Parathyroid adenoma (tissue), 2 donors: ENCODE measurements around the gene BACE2.

Experiments used
- H2AFZ ChIP-seq: fragments of 300-600 bp; sonication (generic); one replicate; pipeline ENCODE4 v1.7.0; 2017; ENCODE audit warnings: antibody characterized with exemption, mild to moderate bottlenecking
- H3K27ac ChIP-seq: fragments of 300-600 bp; sonication (generic); one replicate; pipeline ENCODE4 v1.7.0; 2017
- H3K27me3 ChIP-seq: fragments of 300-600 bp; sonication (generic); one replicate; pipeline ENCODE4 v1.7.0; 2017; ENCODE audit warnings: low read length; ENCODE audit not compliant: control insufficient read depth, insufficient read depth
- H3K36me3 ChIP-seq: fragments of 300-600 bp; sonication (generic); one replicate; pipeline ENCODE4 v1.7.0; 2017; ENCODE audit warnings: low read length; ENCODE audit not compliant: control insufficient read depth, insufficient read depth
- H3K4me1 ChIP-seq: fragments of 300-600 bp; sonication (generic); one replicate; pipeline ENCODE4 v1.7.0; 2017; ENCODE audit warnings: control low read depth
- H3K4me2 ChIP-seq: fragments of 300-600 bp; sonication (generic); one replicate; pipeline ENCODE4 v1.7.0; 2017; ENCODE audit warnings: low read length
- H3K4me3 ChIP-seq: fragments of 300-600 bp; sonication (generic); one replicate; pipeline ENCODE4 v1.7.0; 2017; ENCODE audit warnings: low read depth, low read length
- H3K79me2 ChIP-seq: fragments of 300-600 bp; sonication (generic); one replicate; pipeline ENCODE4 v1.7.0; 2017; ENCODE audit warnings: control low read depth
- H3K9ac ChIP-seq: fragments of 300-600 bp; sonication (generic); one replicate; pipeline ENCODE4 v1.7.0; 2017; ENCODE audit warnings: mild to moderate bottlenecking
- H3K9me3 ChIP-seq: fragments of 300-600 bp; sonication (generic); one replicate; pipeline ENCODE4 v1.7.0; 2017; ENCODE audit warnings: low read length; ENCODE audit not compliant: control insufficient read depth
- CTCF ChIP-seq: fragments of 300-600 bp; sonication (generic); IDR thresholded peaks from one replicate; pipeline ENCODE4 v1.7.0; 2017; ENCODE audit warnings: antibody characterized with exemption, mild to moderate bottlenecking
- donor health status: primary hyperparathyroidism.

Gene BACE2

DNA sequence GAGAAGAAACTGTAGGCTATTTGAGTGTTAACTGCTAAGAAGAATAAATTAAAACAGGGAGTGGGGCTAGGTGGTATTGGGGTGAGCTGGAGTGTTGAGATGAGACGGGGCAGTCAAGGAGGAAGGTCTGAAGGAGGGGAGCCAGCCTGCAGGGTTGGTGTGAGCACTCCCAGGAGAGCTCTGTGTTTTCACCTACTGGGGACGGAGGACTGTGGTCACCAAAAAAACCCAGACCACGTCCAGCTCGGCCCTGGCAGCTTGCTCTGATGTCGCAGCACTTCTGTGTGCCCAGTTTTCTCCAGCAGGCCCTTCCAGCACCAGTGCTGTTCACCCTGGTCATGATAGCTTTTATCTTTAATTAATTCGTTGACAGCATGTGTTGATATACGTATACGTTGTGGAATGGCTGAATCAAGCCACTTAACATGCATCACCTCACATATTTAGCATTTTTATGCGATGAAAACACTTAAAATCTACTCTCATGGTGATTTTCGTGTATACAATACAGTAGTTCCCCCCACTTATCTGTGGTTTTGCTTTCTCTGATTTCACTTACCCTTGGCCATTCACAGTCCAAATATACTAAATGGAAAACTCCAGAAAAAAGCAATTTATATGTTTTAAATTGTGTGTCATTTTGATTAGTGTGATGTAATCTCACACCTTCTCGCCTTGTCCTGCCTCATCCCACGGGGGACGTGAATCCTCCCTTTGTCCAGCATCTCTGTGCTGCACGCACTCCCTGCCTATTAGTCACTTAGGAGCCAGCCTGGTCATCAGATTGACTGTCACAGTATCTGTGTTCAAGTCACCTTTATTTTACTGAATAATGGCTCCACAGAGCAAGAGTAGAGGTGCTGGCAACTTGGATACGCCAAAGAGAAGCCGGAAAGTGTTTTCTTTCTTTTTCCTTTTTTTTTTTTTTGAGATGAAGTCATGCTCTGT, 161.0 kb downstream of the BACE2 start:
- H3K4me3 ChIP-seq = no peak overlapping the region
- no peaks in the 10 kb centered on the region for H3K36me3 ChIP-seq
- no peak overlapping the region for H2AFZ ChIP-seq
- H3K4me2 ChIP-seq = no peak overlapping the region
- no peaks in the 10 kb centered on the region for H3K79me2 ChIP-seq
- no peaks in the 10 kb centered on the region for H3K9me3 ChIP-seq
- TF ChIP-seq CTCF = no peak
- H3K9ac ChIP-seq = no peak overlapping the region
- H3K27me3 ChIP-seq = no peaks in the 10 kb centered on the region
- H3K27ac ChIP-seq = no peak overlapping the region
- no peaks in the 10 kb centered on the region for H3K4me1 ChIP-seq
